Activated B cell treated with CpG ODN at 0.5 μM for 24 hours (primary cell): ENCODE data around the gene UPF2. TPM values are rescaled to one million over a fixed set of nuclear protein-coding genes. Genes with fewer than 3 reads are reported as not detected.
A peak's percentile ranks its signal among the peaks of the same experiment; 100 is the strongest.

Experiments used
- ATAC-seq: fragments of 200-7000 bp; cut with Tn5 transposase; one replicate; pipeline ENCODE4 v1.10.0; 2021; ENCODE audit warnings: low read depth, mild to moderate bottlenecking, moderate library complexity
- CTCF ChIA-PET: fragments of 350-600 bp; sonication (Branson Sonifier 250); formaldehyde crosslinking; loops from one replicate; lab custom pipeline; 2021; ENCODE audit warnings: antibody characterized with exemption; lab: Charles Lee
- POLR2A ChIA-PET: fragments of 350-600 bp; sonication (Branson Sonifier 250); formaldehyde crosslinking; loops from one replicate; lab custom pipeline; 2021; ENCODE audit warnings: antibody characterized with exemption; lab: Charles Lee
- DNase-seq: peaks from one replicate; pipeline ENCODE4 v3.0.0; 2022
- H3K27ac Mint-ChIP-seq: one replicate; pipeline ENCODE4 v1.8.0; 2020; ENCODE audit warnings: mixed read lengths
- H3K27me3 Mint-ChIP-seq: one replicate; pipeline ENCODE4 v1.8.0; 2021; ENCODE audit warnings: mixed read lengths
- H3K36me3 Mint-ChIP-seq: one replicate; pipeline ENCODE4 v1.8.0; 2021; ENCODE audit warnings: low read depth, mixed read lengths
- H3K4me1 Mint-ChIP-seq: one replicate; pipeline ENCODE4 v1.8.0; 2021; ENCODE audit warnings: mixed read lengths
- H3K4me3 Mint-ChIP-seq: one replicate; pipeline ENCODE4 v1.8.0; 2020; ENCODE audit warnings: mild to moderate bottlenecking, mixed read lengths
- H3K9me3 Mint-ChIP-seq: one replicate; pipeline ENCODE4 v1.8.0; 2020; ENCODE audit warnings: mixed read lengths
- intact Hi-C: fragments of 100-400 bp; cut with micrococcal nuclease; formaldehyde crosslinking; loops from one replicate; pipeline ENCODE4 v1.15.1; 2024
- total RNA-seq: library from RNA; stranded (reverse); gene quantifications from 2 replicates; pipeline ENCODE4 v1.2.3, GENCODE V29; 2022
- TF ChIP-seq, protein P1 (sequence below): fragments of 200-600 bp; IDR thresholded peaks from one replicate; pipeline ENCODE4 v1.8.0; 2022; ENCODE audit warnings: antibody characterized with exemption, mild to moderate bottlenecking

The UPF2 gene
- total RNA-seq, 1 donor from 2014 or later, result 58.0 TPM

DNA sequence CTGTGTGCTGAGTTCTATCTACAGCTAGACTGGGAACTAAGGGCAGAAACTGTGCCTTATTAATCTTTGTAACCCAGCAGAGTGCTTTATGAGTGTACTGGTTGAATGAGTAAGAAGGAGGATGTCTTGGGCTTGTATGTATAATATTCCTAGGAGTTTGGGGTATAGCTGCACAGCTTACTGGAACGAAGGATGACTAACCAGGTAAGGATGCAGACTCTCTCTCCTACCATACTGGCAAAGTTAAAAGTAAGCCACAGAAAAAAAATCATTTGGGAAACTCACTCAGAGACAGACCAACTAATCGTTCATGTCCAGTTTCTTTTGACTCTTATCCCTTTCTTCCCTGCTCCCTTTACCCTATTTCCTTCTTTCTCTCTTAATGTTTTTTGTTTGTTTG lies 24.7 kb upstream of the UPF2 start:
- intact Hi-C loops, result no loop called here
- Mint-ChIP-seq H3K4me3 (no peak overlapping the region), H3K27me3 (no peaks in the 10 kb centered on the region), H3K4me1 (peaks cover 46% of the 10 kb centered on the region), H3K27ac (no peak overlapping the region), H3K9me3 (no peaks in the 10 kb centered on the region), H3K36me3 (no peaks in the 10 kb centered on the region)
- POLR2A ChIA-PET, result interaction anchor here (0.7 to 14.8 kb wide), 4 partner anchors 15 to 1655 kb away, joined by 3 to 277 read pairs (median 20); partner anchors contain the start of gene UPF2
- TF ChIP-seq, protein P1, sequence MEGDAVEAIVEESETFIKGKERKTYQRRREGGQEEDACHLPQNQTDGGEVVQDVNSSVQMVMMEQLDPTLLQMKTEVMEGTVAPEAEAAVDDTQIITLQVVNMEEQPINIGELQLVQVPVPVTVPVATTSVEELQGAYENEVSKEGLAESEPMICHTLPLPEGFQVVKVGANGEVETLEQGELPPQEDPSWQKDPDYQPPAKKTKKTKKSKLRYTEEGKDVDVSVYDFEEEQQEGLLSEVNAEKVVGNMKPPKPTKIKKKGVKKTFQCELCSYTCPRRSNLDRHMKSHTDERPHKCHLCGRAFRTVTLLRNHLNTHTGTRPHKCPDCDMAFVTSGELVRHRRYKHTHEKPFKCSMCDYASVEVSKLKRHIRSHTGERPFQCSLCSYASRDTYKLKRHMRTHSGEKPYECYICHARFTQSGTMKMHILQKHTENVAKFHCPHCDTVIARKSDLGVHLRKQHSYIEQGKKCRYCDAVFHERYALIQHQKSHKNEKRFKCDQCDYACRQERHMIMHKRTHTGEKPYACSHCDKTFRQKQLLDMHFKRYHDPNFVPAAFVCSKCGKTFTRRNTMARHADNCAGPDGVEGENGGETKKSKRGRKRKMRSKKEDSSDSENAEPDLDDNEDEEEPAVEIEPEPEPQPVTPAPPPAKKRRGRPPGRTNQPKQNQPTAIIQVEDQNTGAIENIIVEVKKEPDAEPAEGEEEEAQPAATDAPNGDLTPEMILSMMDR, result no peak
- no peak for ATAC-seq
- CTCF ChIA-PET, result interaction anchor here (0.6 kb wide), 1 partner anchor 11 kb away, joined by 3 read pairs; no protein-coding TSS in a partner anchor
- DNase-seq, result no peak

DNA sequence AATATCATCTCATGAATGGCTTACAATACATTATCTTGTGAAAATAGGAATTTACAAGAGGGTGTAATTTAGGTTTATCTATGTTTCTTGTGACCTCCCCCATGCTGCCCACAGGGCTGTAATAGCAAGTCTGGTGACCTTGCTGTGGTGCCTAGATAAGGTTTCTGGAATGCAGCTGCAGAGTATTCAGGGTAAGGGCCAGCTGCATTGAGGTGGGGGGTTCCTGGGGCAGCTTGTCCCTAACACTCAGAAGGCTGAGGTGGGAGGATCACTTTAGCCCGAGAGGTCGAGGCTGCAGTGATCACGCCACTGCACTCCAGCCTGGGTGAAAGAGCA lies 20.8 kb upstream of the UPF2 start:
- Mint-ChIP-seq H3K4me3 (no peak overlapping the region), H3K27me3 (no peaks in the 10 kb centered on the region), H3K9me3 (no peaks in the 10 kb centered on the region), H3K4me1 (peaks cover 20% of the 10 kb centered on the region), H3K27ac (peak overlapping the region; percentile 51), H3K36me3 (no peaks in the 10 kb centered on the region)
- ATAC-seq (no peak), DNase-seq (no peak)
- intact Hi-C loops, result no loop called here
- TF ChIP-seq, protein P1, result no peak
- CTCF ChIA-PET, result no interaction called here
- POLR2A ChIA-PET, result interaction anchor here (0.6 to 2.1 kb wide), 7 partner anchors 10 to 33 kb away, joined by 3 to 25 read pairs (median 4); partner anchors contain the start of gene UPF2

DNA sequence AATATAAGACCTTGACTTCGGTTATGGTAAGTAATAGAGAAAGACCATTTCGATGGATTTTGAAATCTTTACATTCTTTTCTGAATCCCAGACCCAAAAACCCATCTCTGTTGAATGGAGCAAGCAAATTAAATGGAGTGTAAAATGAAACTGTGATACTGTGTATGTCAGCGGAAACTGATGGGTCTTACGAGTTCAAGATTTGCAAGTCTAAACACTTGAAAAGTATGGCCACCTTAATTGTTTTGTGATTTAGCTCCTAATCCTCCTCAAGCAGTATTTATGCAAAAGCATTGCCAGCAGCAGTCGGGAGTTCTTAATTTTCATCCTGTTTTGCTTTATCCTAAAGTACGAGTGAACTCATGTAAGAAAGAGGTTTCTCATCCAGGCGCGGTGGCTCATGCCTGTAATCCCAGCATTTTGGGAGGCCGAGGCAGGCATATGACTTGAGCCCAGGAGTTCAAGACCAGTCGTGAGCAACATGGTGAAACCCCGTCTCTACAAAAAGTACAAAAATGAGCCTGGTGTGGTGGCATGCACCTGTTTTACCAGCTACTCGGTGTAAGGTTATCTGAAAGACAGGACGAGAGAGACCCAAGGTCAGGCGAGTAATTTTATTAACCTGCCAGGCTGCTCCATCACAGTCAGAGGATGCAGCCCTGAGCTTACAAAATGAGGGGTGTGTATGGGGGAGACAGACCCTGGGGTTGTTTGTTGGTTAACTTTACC lies 20.3 kb upstream of the UPF2 start:
- peak; percentile 71 for ATAC-seq
- TF ChIP-seq, protein P1, result no peak
- DNase-seq, result no peak
- Mint-ChIP-seq H3K9me3 (no peaks in the 10 kb centered on the region), H3K27ac (peak overlapping the region; percentile 51), H3K4me3 (peak overlapping the region; percentile 44), H3K27me3 (no peaks in the 10 kb centered on the region), H3K36me3 (no peaks in the 10 kb centered on the region), H3K4me1 (peaks cover 17% of the 10 kb centered on the region)
- ChIA-PET CTCF (no interaction called here), POLR2A (interaction anchor here (0.6 to 2.1 kb wide), 7 partner anchors 10 to 72 kb away, joined by 3 to 25 read pairs (median 4); partner anchors contain the start of gene UPF2)
- intact Hi-C loops, result no loop called here

DNA sequence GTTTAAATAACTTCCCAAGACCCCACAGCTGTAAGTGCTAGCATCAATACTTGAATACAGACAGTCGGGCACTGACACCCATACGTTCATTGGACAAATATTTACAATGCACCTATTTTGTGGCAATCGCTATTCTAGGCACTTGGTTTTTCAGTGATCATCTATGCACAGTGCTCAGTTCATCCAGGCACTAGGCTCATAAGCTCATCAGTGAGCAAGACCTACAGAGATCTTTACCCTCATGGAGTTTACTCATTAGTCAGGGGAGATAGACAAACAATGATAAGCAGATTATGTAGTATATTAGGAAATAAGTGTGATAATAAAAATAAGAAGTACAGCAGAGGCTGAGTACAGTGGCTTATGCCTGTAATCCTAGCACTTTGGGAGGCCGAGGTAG lies 18.5 kb upstream of the UPF2 start:
- ChIA-PET CTCF (no interaction called here), POLR2A (interaction anchor here (0.6 to 1.2 kb wide), 3 partner anchors 10 to 16 kb away, joined by 3 to 4 read pairs (median 4); no protein-coding TSS in a partner anchor)
- H3K4me1 Mint-ChIP-seq, result peaks cover 15% of the 10 kb centered on the region
- TF ChIP-seq, protein P1, result no peak
- ATAC-seq (no peak), DNase-seq (no peak)
- H3K9me3 Mint-ChIP-seq, result no peaks in the 10 kb centered on the region
- no peaks in the 10 kb centered on the region for H3K27me3 Mint-ChIP-seq
- intact Hi-C loops, result no loop called here
- no peak overlapping the region for H3K27ac Mint-ChIP-seq
- H3K36me3 Mint-ChIP-seq, result no peaks in the 10 kb centered on the region
- no peak overlapping the region for H3K4me3 Mint-ChIP-seq

DNA sequence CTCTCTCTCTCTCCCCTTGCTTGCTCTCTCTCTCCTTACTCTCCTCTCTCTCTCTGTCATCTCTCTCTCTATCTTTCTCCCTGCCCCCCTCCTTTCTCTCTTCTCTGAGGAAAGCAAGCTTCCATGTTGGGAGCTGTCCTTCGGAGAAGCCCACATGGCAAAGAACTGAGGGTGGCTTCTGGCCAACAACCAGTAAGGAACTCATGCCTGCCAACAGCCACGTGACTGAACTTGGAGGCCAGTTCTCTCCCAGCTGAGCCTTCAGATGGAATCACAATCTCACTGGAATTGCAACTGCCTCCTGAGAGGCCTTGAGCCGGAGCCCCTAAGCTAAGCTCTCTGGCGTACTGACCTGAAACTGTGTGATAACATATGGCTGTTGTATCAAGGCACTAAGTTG lies 14.1 kb upstream of the UPF2 start:
- ChIA-PET POLR2A (interaction anchor here (1.7 kb wide), 1 partner anchor 13 kb away, joined by 4 read pairs; no protein-coding TSS in a partner anchor), CTCF (no interaction called here)
- Mint-ChIP-seq H3K36me3 (no peaks in the 10 kb centered on the region), H3K4me1 (peaks cover 23% of the 10 kb centered on the region), H3K9me3 (peaks cover 2% of the 10 kb centered on the region), H3K27ac (peak overlapping the region; percentile 35), H3K27me3 (no peaks in the 10 kb centered on the region), H3K4me3 (no peak overlapping the region)
- ATAC-seq, result no peak
- DNase-seq, result no peak
- TF ChIP-seq, protein P1, result no peak
- intact Hi-C loops, result no loop called here
